ENCODE results near the gene TMSB15C.

DNA sequence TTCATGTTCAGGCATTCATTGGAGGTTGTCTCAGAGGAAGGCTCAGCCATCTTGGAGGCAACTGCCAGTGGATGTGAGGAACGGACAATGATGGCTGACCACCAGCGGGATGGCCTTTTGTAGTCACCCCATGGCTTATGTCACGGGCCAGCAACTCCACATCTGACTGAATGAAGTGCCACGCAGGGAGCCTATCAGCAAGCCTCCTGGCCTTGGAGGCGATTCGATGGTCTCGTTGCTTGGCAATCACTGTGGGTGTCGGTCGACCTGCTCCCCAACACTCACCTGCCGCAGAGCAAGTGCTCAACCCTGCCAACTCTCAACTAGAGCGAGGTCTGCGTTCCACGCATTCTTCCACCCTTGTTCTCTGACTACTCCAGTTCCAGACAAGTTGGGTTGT lies 28.9 kb downstream of the TMSB15C start:
- TF ChIP-seq, protein P1, sequence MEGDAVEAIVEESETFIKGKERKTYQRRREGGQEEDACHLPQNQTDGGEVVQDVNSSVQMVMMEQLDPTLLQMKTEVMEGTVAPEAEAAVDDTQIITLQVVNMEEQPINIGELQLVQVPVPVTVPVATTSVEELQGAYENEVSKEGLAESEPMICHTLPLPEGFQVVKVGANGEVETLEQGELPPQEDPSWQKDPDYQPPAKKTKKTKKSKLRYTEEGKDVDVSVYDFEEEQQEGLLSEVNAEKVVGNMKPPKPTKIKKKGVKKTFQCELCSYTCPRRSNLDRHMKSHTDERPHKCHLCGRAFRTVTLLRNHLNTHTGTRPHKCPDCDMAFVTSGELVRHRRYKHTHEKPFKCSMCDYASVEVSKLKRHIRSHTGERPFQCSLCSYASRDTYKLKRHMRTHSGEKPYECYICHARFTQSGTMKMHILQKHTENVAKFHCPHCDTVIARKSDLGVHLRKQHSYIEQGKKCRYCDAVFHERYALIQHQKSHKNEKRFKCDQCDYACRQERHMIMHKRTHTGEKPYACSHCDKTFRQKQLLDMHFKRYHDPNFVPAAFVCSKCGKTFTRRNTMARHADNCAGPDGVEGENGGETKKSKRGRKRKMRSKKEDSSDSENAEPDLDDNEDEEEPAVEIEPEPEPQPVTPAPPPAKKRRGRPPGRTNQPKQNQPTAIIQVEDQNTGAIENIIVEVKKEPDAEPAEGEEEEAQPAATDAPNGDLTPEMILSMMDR (IDR thresholded peaks at IDR 0.05 in 2 of 3, conservative IDR thresholded peaks at IDR 0.05 in 1 of 3; ENCODE audit: borderline replicate concordance in 1 of 3, insufficient read depth in 1 of 3, low read depth in 2 of 3, low read length in 2 of 3), result no peak
- TF ChIP-seq YY1 (IDR thresholded peaks at IDR 0.05; ENCODE audit: extremely low read depth, insufficient replicate concordance, low read depth, low read length) (no peak), EZH2phosphoT487 (IDR thresholded peaks at IDR 0.05; ENCODE audit: borderline replicate concordance) (no peak), TCF7L2 (IDR thresholded peaks at IDR 0.05; ENCODE audit: borderline replicate concordance, extremely low read depth, insufficient read depth, insufficient read length) (no peak), EZH2 (IDR thresholded peaks at IDR 0.05) (no peak), ZNF274 (IDR thresholded peaks at IDR 0.05; ENCODE audit: low read depth, low read length) (no peak), ZFX (IDR thresholded peaks at IDR 0.05) (no peak), POLR2AphosphoS5 (IDR thresholded peaks at IDR 0.05; ENCODE audit: low read depth, low read length) (no peak), POLR2A (IDR thresholded peaks at IDR 0.05; ENCODE audit: borderline replicate concordance, extremely low read depth, insufficient read depth, insufficient read length) (no peak)
- TF ChIP-seq, protein P2, sequence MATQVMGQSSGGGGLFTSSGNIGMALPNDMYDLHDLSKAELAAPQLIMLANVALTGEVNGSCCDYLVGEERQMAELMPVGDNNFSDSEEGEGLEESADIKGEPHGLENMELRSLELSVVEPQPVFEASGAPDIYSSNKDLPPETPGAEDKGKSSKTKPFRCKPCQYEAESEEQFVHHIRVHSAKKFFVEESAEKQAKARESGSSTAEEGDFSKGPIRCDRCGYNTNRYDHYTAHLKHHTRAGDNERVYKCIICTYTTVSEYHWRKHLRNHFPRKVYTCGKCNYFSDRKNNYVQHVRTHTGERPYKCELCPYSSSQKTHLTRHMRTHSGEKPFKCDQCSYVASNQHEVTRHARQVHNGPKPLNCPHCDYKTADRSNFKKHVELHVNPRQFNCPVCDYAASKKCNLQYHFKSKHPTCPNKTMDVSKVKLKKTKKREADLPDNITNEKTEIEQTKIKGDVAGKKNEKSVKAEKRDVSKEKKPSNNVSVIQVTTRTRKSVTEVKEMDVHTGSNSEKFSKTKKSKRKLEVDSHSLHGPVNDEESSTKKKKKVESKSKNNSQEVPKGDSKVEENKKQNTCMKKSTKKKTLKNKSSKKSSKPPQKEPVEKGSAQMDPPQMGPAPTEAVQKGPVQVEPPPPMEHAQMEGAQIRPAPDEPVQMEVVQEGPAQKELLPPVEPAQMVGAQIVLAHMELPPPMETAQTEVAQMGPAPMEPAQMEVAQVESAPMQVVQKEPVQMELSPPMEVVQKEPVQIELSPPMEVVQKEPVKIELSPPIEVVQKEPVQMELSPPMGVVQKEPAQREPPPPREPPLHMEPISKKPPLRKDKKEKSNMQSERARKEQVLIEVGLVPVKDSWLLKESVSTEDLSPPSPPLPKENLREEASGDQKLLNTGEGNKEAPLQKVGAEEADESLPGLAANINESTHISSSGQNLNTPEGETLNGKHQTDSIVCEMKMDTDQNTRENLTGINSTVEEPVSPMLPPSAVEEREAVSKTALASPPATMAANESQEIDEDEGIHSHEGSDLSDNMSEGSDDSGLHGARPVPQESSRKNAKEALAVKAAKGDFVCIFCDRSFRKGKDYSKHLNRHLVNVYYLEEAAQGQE (IDR thresholded peaks at IDR 0.05; ENCODE audit: low read depth), result no peak

Measured in HCT116 (cell line).